GM21447 (cell line): Measurements from ENCODE around the gene IL5.
A peak's percentile ranks its signal among the peaks of the same experiment; 100 is the strongest.
"Not testable (repeated sequence)": the region's sequence is repeated elsewhere in the genome, so short reads cannot be mapped to it uniquely, and the experiment has no call there.

ENCODE experiments used
- ATAC-seq: cut with Tn5 transposase; IDR thresholded peaks from one replicate; pipeline ENCODE4 v1.9.1; 2021; ENCODE audit not compliant: unreplicated experiment

Gene IL5

DNA sequence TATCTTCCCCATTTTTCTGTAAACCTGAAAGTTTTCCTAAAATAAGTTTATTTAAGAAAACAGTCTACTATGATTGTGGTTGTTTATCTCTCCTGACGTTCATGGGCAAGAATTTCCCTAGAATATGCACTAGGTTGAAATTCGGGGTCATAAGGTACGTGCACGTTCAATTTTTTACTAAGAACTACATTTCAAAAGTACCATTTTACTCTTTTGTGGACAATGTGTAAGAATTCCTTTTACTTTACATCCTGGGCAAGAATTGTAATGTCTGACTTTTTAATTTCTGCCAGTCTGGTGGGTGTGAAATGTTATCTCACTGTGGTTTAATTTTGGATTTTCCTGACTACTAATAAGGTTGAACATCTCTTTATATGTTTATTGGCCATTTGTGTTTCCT, 12.4 kb downstream of the IL5 start:
- ATAC-seq = no peak

DNA sequence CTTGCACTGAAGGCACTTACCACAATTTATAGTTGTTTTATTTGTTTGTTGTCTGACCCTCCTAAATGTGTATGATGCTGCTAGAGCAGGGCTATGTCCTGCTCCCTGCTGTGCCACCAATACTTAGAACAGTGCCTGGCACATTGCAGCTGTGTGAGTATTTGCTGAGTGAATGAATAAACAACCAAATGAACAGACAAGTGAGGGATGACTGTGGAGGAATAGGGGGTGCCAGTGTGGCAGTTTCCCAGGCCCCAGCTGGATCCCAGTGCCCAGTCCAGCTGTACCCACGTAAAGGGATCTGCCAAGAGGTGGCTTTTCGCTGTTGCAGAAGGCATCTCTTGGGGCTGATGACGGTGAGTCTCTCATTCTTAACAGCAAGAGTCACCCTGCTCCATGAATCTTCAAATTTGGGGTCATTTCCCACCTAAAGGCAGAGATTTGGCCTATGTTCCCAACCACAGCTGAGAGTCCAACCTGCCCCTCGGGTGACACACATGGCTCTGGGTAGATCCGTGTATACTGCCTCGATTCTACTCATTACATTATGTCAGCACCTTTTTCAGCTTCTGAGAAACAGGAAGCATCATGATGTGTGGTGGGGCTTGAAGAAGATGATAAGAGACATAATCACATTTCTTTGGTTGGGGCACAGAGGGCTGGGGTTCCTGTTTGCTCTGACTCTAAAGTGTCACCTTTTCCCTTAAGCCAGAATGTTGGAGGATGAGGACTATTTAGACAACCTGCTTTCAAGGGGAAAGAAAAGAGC, 14.3 kb downstream of the IL5 start:
- ATAC-seq = no peak

DNA sequence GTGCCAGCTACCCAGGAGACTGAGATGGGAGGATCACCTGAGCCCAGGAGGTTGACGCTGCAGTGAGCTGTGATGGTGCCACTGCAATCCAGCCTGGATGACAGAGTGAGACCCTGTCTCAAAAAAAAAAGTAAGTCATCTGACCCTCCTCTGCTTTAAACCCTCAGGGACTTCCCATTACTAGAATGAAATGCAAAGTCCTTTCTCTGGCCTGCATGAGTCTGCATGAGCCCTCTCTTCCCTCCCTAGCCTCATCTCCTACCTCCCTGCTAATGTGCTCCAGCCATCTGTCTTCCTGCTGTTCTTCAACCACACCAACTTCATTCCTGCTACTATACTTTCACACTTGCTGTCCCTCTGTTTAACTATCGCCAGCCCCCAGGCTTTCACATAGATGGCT, 15.3 kb downstream of the IL5 start:
- ATAC-seq = no peak

DNA sequence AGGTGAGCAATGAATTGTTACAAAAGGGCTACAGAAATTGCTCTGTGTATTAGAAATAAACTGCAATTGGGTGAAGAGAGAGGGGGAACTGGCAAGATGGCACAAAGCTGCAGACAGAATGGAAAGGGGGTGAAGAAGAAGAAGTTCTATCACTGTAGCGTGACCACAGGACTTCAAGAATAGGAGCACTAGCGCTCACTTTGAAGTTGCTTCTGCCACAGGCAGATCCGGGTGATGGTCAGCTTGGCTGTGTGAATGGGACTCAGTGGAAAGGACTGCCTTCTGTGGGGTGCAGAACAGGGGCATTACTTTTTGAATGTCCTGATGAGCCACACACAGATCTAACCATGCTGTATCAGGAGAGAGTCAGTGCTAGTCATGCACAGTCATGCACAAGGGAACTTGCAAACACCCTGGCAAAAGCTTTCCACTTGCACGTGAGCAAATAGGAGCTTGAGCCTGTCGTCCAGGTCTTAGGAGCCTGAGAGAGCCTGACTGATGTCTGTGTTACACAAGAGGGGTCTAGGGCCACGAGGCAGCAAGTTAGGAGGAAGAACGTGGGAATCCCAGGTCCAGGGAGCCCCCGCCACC, 16.3 kb downstream of the IL5 start:
- ATAC-seq = no peak

DNA sequence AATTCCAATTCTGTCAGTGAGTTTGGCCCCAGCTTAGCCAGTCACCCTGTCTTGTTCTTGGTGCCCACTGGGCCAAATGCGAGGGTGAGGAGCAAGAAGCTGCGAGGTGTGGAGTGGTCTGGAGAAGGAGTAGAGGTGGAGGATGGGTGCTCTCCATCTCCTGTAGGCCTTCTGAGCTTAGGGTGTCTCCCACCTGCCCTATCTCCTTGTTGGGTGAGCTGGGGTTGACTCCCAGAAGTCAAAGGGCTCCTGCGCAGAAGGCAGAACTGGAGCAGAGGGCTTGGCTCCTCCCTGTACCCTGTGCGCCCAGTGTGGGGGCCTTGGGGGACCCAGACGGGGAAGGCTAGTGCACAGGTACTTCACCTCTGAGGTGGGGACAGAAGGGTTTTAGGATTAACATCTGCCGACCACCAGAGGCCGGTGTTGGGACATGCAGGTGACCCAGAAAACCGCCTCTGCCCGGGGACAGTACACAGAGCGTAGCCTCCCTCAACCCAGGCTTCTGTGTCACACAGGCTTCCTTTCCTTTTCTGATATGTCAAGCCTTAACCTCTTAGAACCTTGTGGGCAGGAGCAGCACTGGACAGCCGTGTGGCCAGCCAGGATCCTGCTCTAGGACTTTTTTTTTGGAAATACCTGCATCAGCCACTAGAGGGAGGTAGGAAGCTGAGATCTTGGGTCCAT, 16.9 kb downstream of the IL5 start:
- peak; percentile 45 for ATAC-seq

DNA sequence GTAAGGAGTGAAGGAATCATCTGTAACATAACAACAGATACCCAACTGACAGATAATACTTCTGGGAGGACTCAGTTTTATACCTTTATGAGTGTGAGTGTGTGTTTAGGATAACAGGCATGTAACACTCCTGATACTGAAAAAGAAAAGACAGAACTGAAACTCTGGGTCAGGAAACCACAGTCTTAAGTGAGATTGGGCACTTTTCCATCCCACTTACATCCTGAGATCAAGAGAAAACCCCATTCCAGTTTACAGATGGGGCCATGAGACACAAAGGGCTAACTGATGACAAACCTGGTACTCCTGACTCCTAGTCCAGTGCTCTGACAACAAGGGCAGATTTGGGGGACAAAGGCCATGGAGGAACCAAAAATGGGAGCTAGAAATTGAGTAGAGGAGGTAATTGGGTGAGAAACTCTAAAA, 18.0 kb downstream of the IL5 start:
- ATAC-seq = peak; percentile 76

DNA sequence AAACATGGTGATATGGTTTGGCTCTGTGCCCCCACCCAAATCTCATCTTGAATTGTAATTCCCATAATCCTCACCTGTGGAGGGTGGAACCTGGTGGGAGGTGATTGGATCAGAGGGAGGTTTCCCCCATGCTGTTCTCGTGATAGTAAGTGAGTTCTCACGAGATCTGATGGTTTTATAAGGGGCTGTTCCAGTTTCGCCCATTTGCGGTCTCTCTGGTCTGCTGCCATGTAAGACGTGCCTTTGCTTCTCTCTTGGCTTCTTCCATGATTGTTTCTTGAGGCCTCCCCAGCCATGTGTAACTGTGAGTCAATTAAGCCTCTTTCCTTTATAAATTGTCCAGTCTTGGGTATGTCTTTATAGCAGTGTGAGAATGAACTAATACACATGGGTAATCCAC, 18.4 kb downstream of the IL5 start:
- not testable (repeated sequence) for ATAC-seq

DNA sequence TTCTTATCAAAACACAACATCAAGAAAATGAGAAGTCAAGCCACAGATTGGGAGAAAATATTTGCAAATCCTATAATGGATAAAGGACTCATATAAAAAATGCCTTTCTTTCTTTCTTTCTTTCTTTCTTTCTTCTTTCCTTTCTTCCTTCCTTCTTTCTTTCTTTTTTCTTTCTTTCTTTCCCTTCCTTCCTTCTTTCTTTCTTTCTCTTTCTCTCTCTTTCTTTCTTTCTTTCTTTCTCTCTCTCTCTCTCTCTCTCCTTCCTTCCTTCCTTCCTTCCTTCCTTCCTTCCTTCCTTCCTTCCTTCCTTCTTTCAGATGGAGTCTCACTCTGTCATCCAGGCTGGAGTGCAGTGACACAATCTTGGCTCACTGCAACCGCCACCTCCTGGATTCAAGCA, 21.3 kb downstream of the IL5 start:
- ATAC-seq = not testable (repeated sequence)

DNA sequence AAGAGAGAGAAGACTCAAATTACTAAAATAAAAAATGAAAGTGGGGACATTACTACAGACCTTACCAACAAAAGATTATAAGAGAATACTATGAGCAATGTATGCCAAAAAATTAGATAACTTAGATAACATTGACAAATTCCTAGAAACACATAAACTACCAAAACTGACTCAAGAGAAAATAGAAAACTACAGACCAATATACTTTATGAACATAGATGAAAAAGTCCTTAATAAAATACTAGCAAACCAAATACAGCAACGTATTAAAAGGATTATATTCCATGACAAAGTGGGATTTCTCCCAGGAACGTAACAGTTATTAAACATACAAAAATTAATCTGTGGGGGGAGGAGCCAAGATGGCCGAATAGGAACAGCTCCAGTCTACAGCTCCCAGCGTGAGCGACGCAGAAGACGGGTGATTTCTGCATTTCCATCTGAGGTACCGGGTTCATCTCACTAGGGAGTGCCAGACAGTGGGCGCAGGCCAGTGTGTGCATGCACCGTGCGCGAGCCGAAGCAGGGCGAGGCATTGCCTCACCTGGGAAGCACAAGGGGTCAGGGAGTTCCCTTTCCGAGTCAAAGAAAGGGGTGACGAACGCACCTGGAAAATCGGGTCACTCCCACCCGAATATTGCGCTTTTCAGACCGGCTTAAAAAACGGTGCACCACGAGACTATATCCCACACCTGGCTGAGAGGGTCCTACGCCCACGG, 29.5 kb downstream of the IL5 start:
- ATAC-seq = not testable (repeated sequence)

DNA sequence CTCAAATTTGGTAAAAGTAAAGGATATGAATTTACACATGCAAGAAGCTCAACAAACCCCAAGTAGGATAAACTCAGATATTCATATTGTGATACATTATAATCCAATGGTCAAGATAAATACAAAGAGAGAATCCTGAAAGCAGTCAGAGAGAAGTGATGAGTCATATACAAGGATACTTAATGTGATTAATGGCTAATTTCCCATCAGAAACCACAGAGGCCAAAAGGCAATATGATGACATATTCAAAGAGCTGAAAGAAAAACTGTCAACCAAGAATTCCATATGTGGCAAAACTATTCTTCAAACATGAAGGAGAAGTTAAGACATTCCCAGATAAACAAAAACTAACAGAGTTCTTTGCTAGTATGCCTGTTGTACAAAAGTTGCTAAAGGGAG, 33.2 kb downstream of the IL5 start:
- ATAC-seq = no peak

DNA sequence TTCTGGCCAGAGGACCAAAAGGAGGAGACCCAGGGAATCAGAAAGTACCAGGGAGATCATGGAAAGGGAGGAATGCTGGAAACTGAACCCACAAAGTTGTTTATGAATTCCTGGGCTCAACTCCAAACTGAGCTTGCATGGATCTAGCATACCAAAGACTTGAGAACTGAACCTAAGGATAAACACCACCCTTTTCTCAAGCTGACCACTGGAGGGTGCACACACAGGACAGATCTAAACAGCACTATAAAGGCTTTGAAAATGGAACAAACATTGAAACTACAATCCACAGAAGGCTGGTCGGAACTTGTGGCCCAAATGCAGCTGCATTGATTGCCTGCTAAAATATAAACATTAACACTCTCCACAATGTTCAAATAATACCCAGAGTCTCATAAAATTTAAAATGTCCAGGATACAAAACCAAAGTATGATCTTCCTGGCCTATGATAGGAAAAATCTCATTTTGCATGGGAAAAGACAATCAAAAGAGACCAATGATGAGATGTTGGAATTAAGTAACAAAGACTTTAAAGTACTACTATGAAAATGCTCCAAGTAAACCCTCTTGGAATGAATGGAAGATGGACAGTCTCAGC, 37.1 kb downstream of the IL5 start:
- peak; percentile 56 for ATAC-seq

DNA sequence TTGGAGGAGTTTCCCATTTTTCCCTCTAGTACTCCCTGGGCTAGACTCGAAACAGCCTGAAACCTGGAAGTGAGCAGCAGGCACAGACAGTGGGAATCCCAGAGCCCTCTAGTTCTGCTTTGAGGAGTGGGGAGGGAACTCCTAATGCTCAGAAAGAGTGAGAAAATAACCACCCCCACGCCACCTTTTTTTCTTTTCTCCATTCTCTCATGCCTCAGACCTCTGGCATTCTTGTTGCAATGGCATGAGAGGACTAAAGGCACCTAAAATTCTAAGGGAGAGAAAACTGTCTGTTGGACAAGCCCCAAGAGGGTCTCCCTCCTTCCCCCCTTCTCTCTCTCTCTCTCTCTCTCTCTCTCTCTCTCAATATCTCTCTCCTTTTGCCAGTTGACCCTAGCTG, 37.7 kb downstream of the IL5 start:
- no peak for ATAC-seq

DNA sequence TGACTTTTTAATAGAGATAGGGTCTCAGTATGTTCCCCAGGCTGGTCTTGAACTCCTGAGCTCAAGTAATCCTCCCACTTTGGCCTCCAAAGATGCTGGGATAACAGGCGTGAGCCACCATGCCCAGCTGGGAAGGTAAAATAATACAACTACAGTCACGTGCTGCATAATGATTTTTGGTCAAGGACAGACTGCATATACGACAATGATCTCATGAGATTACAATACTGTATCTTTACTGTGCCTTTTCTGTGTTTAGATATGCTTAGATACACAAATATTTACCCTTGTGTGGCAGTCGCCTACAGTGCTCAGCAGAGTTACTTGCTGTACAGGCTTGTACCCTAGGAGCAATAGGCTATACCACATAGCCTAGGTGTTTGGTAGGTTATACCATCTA, 38.6 kb downstream of the IL5 start:
- no peak for ATAC-seq

DNA sequence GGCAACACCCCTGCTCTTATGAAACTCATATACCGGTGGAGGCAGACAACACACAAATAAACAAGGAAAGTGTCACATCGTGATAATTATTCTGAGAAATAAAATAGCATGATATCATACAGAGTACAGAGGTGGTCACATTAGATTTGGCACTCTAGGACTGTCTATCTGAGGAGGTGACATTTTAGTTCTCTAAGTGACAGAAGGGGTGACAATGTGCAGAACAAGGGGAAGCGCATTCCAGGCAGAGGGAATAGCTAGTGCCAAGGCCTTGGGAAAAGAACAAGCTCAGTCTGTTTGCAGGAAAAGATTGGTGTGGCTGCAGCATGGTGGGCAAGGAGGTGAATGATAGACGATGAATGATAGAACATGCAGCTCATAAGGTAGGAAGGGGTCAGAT, 40.1 kb downstream of the IL5 start:
- no peak for ATAC-seq

DNA sequence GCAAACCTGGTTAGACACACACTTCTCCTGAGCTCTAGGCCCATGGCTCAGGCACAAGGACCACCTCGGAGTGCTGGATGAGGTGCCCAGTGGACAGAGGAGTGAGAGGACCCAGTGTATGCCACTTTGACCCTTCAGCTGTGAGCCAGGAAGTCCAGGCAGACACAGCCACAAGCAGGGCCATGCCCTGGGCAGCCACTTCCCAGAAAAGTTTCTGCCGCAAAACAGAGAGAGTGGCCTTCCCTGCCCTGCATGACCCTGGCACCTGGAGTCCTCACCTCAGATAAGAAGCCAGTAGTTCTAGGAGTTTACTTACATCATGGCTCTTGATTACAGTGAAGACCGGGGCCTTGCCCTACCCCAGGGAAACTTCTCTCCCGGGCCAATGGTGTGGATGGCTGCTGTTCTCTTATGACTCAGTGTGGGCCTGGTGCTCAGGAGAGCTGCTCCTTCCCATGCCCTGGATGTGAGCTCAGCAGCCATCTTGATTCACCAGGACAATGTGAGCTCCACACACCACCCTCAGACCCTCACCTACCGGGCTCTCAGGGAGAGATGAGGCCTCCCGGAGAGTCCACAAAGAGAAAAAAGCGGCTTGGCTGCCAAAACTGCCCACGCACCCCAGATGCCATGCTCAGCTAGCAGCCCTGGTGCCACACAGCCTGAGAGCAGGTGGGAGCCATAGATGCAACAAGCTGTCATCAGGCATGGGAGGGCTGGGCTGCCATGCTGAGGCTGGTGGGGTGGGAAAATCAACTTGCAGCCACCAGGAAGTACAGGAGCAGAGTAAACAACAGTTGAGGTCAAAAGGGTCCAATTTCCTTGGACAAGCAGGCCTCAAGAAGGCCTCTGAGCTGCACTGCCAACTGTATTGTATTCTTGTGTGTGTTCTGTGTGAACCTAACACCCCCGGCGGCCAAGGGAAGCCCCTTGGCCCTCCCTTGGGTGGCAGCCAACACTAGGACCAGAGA, 41.1 kb downstream of the IL5 start:
- ATAC-seq = no peak

DNA sequence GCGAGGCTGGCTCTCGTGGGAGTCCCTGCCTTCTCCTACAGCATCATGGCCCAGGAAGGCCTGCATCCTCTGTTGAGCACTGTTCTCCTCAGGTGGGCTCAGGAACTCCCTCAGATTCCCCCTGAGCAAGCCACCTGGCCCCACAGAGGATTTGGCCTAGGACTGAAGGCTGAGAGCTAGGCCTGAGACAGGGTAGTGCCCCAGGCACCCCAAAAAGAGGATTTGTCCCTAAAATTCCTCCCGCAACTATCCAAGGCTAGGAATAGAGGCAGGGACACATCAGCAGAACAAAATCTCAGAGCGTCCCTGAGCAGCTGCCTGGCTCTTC, 41.7 kb downstream of the IL5 start:
- ATAC-seq = no peak

DNA sequence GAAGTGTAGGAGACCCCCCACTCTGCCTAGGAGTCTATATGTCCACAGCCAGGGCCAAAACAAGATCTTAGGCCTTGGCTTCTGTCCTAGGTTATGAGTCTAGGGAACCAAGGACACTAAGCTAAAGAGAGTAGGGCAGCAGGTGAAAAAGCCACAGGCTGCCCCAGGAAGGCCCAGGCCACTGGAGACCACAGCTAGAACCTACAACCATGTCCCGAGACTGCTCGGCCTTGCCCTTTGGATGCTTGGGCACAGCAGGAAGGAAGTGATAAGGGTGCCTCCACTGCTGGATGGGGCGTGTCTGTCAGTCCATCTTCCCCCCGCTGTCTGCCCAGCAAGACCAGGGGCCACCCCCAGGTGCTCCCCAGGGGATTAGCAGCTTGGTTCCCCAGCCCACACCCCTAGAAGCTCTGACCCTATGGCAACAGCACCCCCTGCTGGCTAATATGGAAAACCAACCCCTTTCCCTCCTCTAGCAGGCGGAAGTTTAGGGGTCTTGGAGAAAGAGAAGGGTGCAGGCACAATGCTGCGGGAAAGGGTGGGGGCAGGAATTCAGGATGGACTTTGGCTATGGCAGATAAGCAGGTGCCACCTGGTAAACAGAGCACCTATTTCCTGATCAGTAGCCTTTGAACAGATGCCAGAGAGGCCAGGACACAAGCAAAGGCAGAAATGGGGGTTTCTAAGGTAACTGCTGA, 42.2 kb downstream of the IL5 start:
- ATAC-seq = peak; percentile 28

DNA sequence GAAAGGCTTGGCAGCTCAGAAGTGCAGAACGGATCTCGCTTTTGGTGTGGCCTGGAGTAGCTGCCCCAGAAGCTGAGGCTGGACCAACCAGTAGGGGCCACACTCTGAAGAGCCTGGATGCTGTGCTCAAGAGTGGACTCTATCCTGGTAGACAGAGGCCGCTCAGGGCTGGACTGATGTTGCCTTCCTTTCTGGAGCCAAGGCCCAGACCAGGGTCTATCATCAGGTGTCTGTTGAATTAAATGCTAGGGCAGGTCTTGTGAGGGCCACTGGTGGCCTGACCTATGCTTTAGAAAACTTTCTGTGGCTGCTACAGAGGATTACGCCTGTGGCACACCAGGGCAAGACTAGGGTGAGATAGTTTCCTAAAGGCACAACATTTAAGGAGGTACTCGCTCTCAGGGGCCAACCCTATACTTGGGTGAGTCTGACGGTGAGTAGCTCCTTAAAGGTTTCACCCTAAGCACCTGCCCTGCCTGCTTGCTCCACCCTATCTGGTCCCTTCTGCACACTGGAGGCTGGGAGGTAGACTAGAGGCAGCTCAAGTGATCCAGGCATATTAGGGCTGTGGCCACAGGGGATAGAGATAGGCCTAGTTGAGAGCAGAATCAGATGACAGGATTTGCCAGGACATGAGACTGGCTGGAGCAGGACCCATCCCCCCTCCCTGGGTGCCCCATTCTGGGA, 42.9 kb downstream of the IL5 start:
- ATAC-seq = no peak
